K562 (cell line): ENCODE data around the gene MACF1. TPM values are rescaled to one million over a fixed set of nuclear protein-coding genes. Genes with fewer than 3 reads are reported as not detected.

Experiments
- EP400 ChIP-seq: fragments of 450-650 bp; IDR thresholded peaks from 2 replicates; pipeline ENCODE4 v1.6.1; 2017; ENCODE audit warnings: antibody characterized with exemption, mild to moderate bottlenecking, moderate library complexity
- FOXK1 ChIP-seq: sonication (generic); formaldehyde crosslinking; IDR thresholded peaks from 2 replicates; pipeline ENCODE4 v1.8.0; 2022; ENCODE audit warnings: missing genetic modification reagents, mild to moderate bottlenecking, borderline replicate concordance
- GTF2E2 ChIP-seq: fragments of 200-800 bp; sonication (Bioruptor generic); IDR thresholded peaks from 2 replicates; pipeline ENCODE4 v1.6.1; 2016; ENCODE audit warnings: missing genetic modification characterization, missing compliant biosample characterization
- HDGF ChIP-seq: fragments of 450-650 bp; IDR thresholded peaks from 2 replicates; pipeline ENCODE4 v1.6.1; 2016
- OTX1 ChIP-seq: fragments of 450-650 bp; formaldehyde crosslinking; IDR thresholded peaks from 2 replicates; pipeline ENCODE4 v1.4.0; 2022; ENCODE audit warnings: mild to moderate bottlenecking
- RB1 ChIP-seq: fragments of 450-650 bp; IDR thresholded peaks from 2 replicates; pipeline ENCODE4 v1.6.1; 2017; ENCODE audit warnings: low read depth, mild to moderate bottlenecking
- RBBP5 ChIP-seq: fragments of 200-600 bp; sonication (generic); IDR thresholded peaks from 2 replicates; pipeline ENCODE4 v1.6.1; 2012; ENCODE audit warnings: borderline replicate concordance, mild to moderate bottlenecking, low read length, control low read depth, inconsistent platforms; ENCODE audit not compliant: insufficient read depth, poor library complexity, severe bottlenecking
- RBM15 ChIP-seq: fragments of 200-400 bp; formaldehyde crosslinking; IDR thresholded peaks from 2 replicates; pipeline ENCODE4 v1.6.1; 2018; ENCODE audit warnings: mild to moderate bottlenecking, low read length, moderate library complexity; ENCODE audit not compliant: insufficient read depth
- TCF7 ChIP-seq: sonication (generic); IDR thresholded peaks from 2 replicates; pipeline ENCODE4 v1.6.1; 2016; ENCODE audit warnings: antibody characterized with exemption, borderline replicate concordance
- TRIM24 ChIP-seq, 2 experiments: fragments of 450-650 bp; IDR thresholded peaks; 2 replicates each; pipeline ENCODE4 v1.6.1; 2016
- ZFP36 ChIP-seq: fragments of 150-350 bp; IDR thresholded peaks from 2 replicates; pipeline ENCODE4 v1.6.1; 2018; ENCODE audit warnings: low read length, low read depth; ENCODE audit not compliant: partially characterized antibody
- ZNF561 ChIP-seq: fragments of 450-650 bp; formaldehyde crosslinking; conservative IDR thresholded peaks from 2 replicates; pipeline ENCODE4 v1.4.0; 2020; ENCODE audit warnings: mild to moderate bottlenecking, moderate library complexity
- ZNF583 ChIP-seq: fragments of 250-450 bp; sonication (Bioruptor Pico); IDR thresholded peaks from 2 replicates; pipeline ENCODE4 v1.4.0; 2020
- polyA plus RNA-seq, 8 experiments: library from polyadenylated mRNA; depleted of rRNA in 4 of 8; stranded (reverse) in 5 of 8; unstranded in 3 of 8; fragments of >200 nt; fragmentation: Nextera tagmentation in 2 of 8; fragmentation: Illumina TruSeq in 1 of 8; extraction: Ambion mirVana in 2 of 8; extraction: Trizol in 1 of 8; gene quantifications; 2 replicates each; pipeline versions ENCODE4 v1.2.1 to v1.2.3, GENCODE V29; 2011 to 2014; ENCODE audit warnings: inconsistent platforms in 1 of 8, missing spikeins in 1 of 8
- total RNA-seq, 7 experiments: library from RNA; depleted of rRNA in 6 of 7; stranded (reverse); fragments of >200 nt in 6 of 7; fragmentation: Illumina TruSeq in 2 of 7; extraction: Trizol in 2 of 7; gene quantifications; 2 replicates each; pipeline versions ENCODE4 v1.2.1 to v1.2.3, GENCODE V29; 2011 to 2021; ENCODE audit warnings: low replicate concordance in 1 of 7
- TF ChIP-seq, protein P1 (sequence below): fragments of 450-650 bp; IDR thresholded peaks from 2 replicates; pipeline ENCODE4 v1.6.1; 2017; ENCODE audit warnings: antibody characterized with exemption, mild to moderate bottlenecking
- TF ChIP-seq, protein P2 (sequence below): fragments of 250-450 bp; sonication (Bioruptor Pico); IDR thresholded peaks from 2 replicates; pipeline ENCODE4 v1.5.1; 2021; ENCODE audit warnings: mild to moderate bottlenecking
- TF ChIP-seq, protein P3 (sequence below): fragments of 450-650 bp; IDR thresholded peaks from 2 replicates; pipeline ENCODE4 v1.6.1; 2016; ENCODE audit warnings: missing biosample characterization, missing genetic modification characterization
- TF ChIP-seq, protein P4 (sequence below): fragments of 450-650 bp; IDR thresholded peaks from 2 replicates; pipeline ENCODE4 v1.6.1; 2016; ENCODE audit warnings: low read depth, mild to moderate bottlenecking, moderate library complexity

Gene MACF1
- total and polyA plus RNA-seq, 9 of the 15 experiments (the other 6 are each of a cell fraction or from before 2014, with no cell fraction given): 13.2 to 232 (median 112) TPM

DNA sequence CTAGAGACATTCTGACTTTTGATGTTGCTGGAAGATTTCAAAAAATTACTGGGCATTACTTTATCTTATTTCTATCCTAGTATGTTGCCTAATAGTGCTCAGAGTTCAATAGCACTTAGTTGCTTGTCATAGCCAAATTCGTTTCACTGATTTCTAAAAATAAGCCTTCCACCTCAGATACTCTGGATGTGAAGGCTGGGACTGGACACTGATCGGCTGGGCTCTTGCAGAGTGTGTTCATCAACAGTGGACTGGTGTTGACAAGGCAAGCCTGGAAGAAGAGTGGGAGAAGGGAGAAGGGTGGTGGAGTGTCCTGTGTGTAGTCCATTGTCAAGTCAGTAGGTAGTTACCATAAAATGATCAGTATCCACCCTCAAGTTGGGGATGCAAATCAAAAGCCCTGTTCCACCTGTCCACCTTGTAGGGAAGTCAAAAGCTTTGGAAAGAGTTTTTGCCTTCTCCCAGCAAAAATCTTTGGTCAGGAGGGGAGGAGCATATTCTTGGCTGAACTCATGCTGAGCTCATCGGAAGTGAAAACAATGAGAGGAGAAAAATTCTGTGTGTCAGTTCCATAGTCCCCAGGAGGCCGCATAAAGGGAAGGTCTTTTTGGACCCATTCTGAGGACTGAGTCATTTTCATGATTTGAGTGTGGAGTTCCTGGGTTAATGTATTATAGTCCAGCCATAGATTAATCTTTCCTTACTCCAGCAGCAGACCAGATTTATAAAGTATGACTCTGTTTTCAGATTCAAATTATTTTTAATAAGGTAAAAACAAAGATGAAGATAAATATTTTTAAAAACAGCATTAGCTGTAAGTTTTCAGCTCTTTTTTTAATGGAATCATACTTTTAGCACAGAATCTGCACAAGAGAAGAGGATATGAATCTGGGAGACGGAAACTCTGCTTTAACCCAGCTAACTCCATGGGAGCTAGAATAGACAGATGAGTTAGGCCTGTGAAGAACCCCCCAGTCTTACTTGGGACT is 187.5 kb downstream of the MACF1 start (continued):
- no peak for TF ChIP-seq ZNF561 (CRISPR knock-in tag)
- TF ChIP-seq ZFP36: no peak
- TF ChIP-seq, protein P1, sequence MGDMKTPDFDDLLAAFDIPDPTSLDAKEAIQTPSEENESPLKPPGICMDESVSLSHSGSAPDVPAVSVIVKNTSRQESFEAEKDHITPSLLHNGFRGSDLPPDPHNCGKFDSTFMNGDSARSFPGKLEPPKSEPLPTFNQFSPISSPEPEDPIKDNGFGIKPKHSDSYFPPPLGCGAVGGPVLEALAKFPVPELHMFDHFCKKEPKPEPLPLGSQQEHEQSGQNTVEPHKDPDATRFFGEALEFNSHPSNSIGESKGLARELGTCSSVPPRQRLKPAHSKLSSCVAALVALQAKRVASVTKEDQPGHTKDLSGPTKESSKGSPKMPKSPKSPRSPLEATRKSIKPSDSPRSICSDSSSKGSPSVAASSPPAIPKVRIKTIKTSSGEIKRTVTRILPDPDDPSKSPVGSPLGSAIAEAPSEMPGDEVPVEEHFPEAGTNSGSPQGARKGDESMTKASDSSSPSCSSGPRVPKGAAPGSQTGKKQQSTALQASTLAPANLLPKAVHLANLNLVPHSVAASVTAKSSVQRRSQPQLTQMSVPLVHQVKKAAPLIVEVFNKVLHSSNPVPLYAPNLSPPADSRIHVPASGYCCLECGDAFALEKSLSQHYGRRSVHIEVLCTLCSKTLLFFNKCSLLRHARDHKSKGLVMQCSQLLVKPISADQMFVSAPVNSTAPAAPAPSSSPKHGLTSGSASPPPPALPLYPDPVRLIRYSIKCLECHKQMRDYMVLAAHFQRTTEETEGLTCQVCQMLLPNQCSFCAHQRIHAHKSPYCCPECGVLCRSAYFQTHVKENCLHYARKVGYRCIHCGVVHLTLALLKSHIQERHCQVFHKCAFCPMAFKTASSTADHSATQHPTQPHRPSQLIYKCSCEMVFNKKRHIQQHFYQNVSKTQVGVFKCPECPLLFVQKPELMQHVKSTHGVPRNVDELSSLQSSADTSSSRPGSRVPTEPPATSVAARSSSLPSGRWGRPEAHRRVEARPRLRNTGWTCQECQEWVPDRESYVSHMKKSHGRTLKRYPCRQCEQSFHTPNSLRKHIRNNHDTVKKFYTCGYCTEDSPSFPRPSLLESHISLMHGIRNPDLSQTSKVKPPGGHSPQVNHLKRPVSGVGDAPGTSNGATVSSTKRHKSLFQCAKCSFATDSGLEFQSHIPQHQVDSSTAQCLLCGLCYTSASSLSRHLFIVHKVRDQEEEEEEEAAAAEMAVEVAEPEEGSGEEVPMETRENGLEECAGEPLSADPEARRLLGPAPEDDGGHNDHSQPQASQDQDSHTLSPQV: peak; percentile 87
- TF ChIP-seq EP400: peak; percentile 41
- no peak for TF ChIP-seq RBM15
- peak; percentile 74; the same call in 1 of the 2 replicates for TF ChIP-seq ZNF583 (CRISPR knock-in tag)
- TF ChIP-seq FOXK1 (CRISPR knock-in tag): peak; percentile 49; the same call in 1 of the 2 replicates
- TF ChIP-seq TCF7: no peak
- TF ChIP-seq, protein P2, sequence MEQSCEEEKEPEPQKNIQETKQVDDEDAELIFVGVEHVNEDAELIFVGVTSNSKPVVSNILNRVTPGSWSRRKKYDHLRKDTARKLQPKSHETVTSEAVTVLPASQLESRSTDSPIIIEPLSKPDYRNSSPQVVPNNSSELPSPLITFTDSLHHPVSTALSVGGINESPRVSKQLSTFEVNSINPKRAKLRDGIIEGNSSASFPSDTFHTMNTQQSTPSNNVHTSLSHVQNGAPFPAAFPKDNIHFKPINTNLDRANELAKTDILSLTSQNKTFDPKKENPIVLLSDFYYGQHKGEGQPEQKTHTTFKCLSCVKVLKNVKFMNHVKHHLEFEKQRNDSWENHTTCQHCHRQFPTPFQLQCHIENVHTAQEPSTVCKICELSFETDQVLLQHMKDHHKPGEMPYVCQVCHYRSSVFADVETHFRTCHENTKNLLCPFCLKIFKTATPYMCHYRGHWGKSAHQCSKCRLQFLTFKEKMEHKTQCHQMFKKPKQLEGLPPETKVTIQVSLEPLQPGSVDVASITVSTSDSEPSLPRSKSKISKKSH (CRISPR knock-in tag): no peak
- peak in 1 of 2 experiments; percentile 93; a peak in 2 of 4 replicates for TF ChIP-seq TRIM24 (IDR thresholded peaks at IDR 0.05)
- no peak for TF ChIP-seq RBBP5
- TF ChIP-seq GTF2E2 (tag): no peak
- TF ChIP-seq HDGF: peak; percentile 85
- TF ChIP-seq, protein P3, sequence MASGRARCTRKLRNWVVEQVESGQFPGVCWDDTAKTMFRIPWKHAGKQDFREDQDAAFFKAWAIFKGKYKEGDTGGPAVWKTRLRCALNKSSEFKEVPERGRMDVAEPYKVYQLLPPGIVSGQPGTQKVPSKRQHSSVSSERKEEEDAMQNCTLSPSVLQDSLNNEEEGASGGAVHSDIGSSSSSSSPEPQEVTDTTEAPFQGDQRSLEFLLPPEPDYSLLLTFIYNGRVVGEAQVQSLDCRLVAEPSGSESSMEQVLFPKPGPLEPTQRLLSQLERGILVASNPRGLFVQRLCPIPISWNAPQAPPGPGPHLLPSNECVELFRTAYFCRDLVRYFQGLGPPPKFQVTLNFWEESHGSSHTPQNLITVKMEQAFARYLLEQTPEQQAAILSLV: 0 out of 2 replicates have a peak, but pooled peaks have one; percentile 31
- 0 out of 2 replicates have a peak, but pooled peaks have one; percentile 10 for TF ChIP-seq RB1
- TF ChIP-seq OTX1 (CRISPR knock-in tag): peak; percentile 76
- TF ChIP-seq, protein P4, sequence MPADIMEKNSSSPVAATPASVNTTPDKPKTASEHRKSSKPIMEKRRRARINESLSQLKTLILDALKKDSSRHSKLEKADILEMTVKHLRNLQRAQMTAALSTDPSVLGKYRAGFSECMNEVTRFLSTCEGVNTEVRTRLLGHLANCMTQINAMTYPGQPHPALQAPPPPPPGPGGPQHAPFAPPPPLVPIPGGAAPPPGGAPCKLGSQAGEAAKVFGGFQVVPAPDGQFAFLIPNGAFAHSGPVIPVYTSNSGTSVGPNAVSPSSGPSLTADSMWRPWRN: no peak
